NCI-H446 (cell line): ENCODE results near the gene BCL6.

ENCODE experiments used
- DNase-seq, 2 experiments: peaks; one replicate each; lab custom pipeline; 2025; lab: John Stamatoyannopoulos, UW

The BCL6 gene

GRCh38 chr3:187745201-187746058 is at the start of gene BCL6:
Gene BCL6, minus strand, starts transcription at chr3:187745468. Its CDS starts 11,775 bp downstream, at chr3:187733693.
- peak; percentile 96 to 97 for DNase-seq

GRCh38 chr3:187794731-187795130 is 49.5 kb upstream of the BCL6 start:
- DNase-seq: no peak

GRCh38 chr3:187793618-187794017 is 48.4 kb upstream of the BCL6 start:
- no peak for DNase-seq

- peak; percentile 44 to 75 for DNase-seq
Observed at GRCh38 chr3:187792521-187792920, 47.3 kb upstream of the BCL6 start.

- DNase-seq: no peak
Observed at GRCh38 chr3:187789872-187790271, 44.6 kb upstream of the BCL6 start.

- DNase-seq: no peak
Observed at GRCh38 chr3:187788984-187789857, 44.0 kb upstream of the BCL6 start.

- DNase-seq: peak; percentile 83 to 90
Observed at GRCh38 chr3:187783098-187783497, 37.8 kb upstream of the BCL6 start.

GRCh38 chr3:187782006-187782405 is 36.7 kb upstream of the BCL6 start:
- DNase-seq: no peak

- DNase-seq: no peak
Observed at GRCh38 chr3:187781001-187781400, 35.7 kb upstream of the BCL6 start.

- no peak for DNase-seq
Observed at GRCh38 chr3:187778726-187779125, 33.5 kb upstream of the BCL6 start.

GRCh38 chr3:187777331-187777941 is 32.2 kb upstream of the BCL6 start:
- DNase-seq: no peak

GRCh38 chr3:187775549-187775948 is 30.3 kb upstream of the BCL6 start:
- DNase-seq: no peak

- DNase-seq: no peak
Observed at GRCh38 chr3:187774185-187774789, 29.0 kb upstream of the BCL6 start.

- DNase-seq: no peak
Observed at GRCh38 chr3:187773233-187774184, 28.2 kb upstream of the BCL6 start.

- DNase-seq: peak; percentile 63 to 72
Observed at GRCh38 chr3:187770224-187770623, 25.0 kb upstream of the BCL6 start.

GRCh38 chr3:187769771-187770170 is 24.5 kb upstream of the BCL6 start:
- DNase-seq: peak; percentile 63 to 90

GRCh38 chr3:187767266-187768012 is 22.2 kb upstream of the BCL6 start:
- no peak for DNase-seq

- no peak for DNase-seq
Observed at GRCh38 chr3:187765342-187765741, 20.1 kb upstream of the BCL6 start.

- peak in 1 of 2 experiments; percentile 27 for DNase-seq
Observed at GRCh38 chr3:187763850-187764648, 18.8 kb upstream of the BCL6 start.
